H9 (cell line): Measurements from ENCODE around the gene DRICH1. TPM values are rescaled to one million over a fixed set of nuclear protein-coding genes. Genes with fewer than 3 reads are reported as not detected.

Source experiments
- DNase-seq: peaks from one replicate; pipeline ENCODE4 v3.0.0-alpha.2; 2017
- H2AFZ ChIP-seq: one replicate; pipeline ENCODE4 v1.6.1; 2013; ENCODE audit warnings: mild to moderate bottlenecking, low read length, control low read depth, moderate library complexity
- H2AK5ac ChIP-seq: 2 replicates; pipeline ENCODE4 v1.6.1; 2013; ENCODE audit warnings: low read length, control low read depth, mixed read lengths; ENCODE audit not compliant: insufficient read length
- H2BK120ac ChIP-seq: one replicate; pipeline ENCODE4 v1.6.1; 2013; ENCODE audit warnings: low read depth, mild to moderate bottlenecking, low read length, control low read depth, inconsistent platforms; ENCODE audit not compliant: poor library complexity, severe bottlenecking
- H2BK12ac ChIP-seq: 2 replicates; pipeline ENCODE4 v1.6.1; 2013; ENCODE audit warnings: low read length, control low read depth, mixed read lengths, low read depth; ENCODE audit not compliant: insufficient read length
- H2BK15ac ChIP-seq: 2 replicates; pipeline ENCODE4 v1.6.1; 2013; ENCODE audit warnings: low read depth, low read length, control low read depth
- H2BK20ac ChIP-seq: one replicate; pipeline ENCODE4 v1.6.1; 2013; ENCODE audit warnings: low read depth, mild to moderate bottlenecking, low read length, control low read depth, inconsistent platforms; ENCODE audit not compliant: poor library complexity, severe bottlenecking
- H2BK5ac ChIP-seq: 2 replicates; pipeline ENCODE4 v1.6.1; 2013; ENCODE audit warnings: low read length, control low read depth, mixed read lengths; ENCODE audit not compliant: insufficient read length
- H3K14ac ChIP-seq: 2 replicates; pipeline ENCODE4 v1.6.1; 2013; ENCODE audit warnings: low read length, control low read depth; ENCODE audit not compliant: insufficient read depth
- H3K18ac ChIP-seq: 2 replicates; pipeline ENCODE4 v1.6.1; 2013; ENCODE audit warnings: low read depth, mild to moderate bottlenecking, mixed read lengths, low read length, control low read depth; ENCODE audit not compliant: insufficient read length
- H3K23ac ChIP-seq: 2 replicates; pipeline ENCODE4 v1.6.1; 2013; ENCODE audit warnings: low read length, control low read depth, mixed read lengths, low read depth; ENCODE audit not compliant: insufficient read length
- H3K23me2 ChIP-seq: 2 replicates; pipeline ENCODE4 v1.6.1; 2013; ENCODE audit warnings: low read depth, mild to moderate bottlenecking, mixed read lengths, low read length, control low read depth; ENCODE audit not compliant: insufficient read length, poor library complexity, severe bottlenecking
- H3K27ac ChIP-seq: 2 replicates; pipeline ENCODE4 v1.5.1; 2013; ENCODE audit warnings: low read length, control low read depth, mixed read lengths, low read depth; ENCODE audit not compliant: insufficient read length
- H3K27me3 ChIP-seq: 2 replicates; pipeline ENCODE4 v1.6.1; 2013; ENCODE audit warnings: low read length, control low read depth, inconsistent platforms; ENCODE audit not compliant: insufficient read depth
- H3K4ac ChIP-seq: 2 replicates; pipeline ENCODE4 v1.6.1; 2013; ENCODE audit warnings: low read depth, mild to moderate bottlenecking, control low read depth, inconsistent platforms, low read length, moderate library complexity
- H3K4me1 ChIP-seq: 2 replicates; pipeline ENCODE4 v1.6.1; 2013; ENCODE audit warnings: low read length, control low read depth, inconsistent platforms; ENCODE audit not compliant: insufficient read depth
- H3K4me2 ChIP-seq: 2 replicates; pipeline ENCODE4 v1.6.1; 2013; ENCODE audit warnings: low read length, control low read depth, mixed read lengths; ENCODE audit not compliant: insufficient read length, insufficient read depth
- H3K56ac ChIP-seq: 2 replicates; pipeline ENCODE4 v1.6.1; 2013; ENCODE audit warnings: low read depth, mild to moderate bottlenecking, mixed read lengths, low read length, control low read depth; ENCODE audit not compliant: insufficient read length
- H3K79me1 ChIP-seq: 2 replicates; pipeline ENCODE4 v1.6.1; 2013; ENCODE audit warnings: low read depth, mild to moderate bottlenecking, moderate library complexity, low read length, control low read depth, inconsistent platforms; ENCODE audit not compliant: insufficient read depth, poor library complexity, severe bottlenecking
- H3K79me2 ChIP-seq: 2 replicates; pipeline ENCODE4 v1.6.1; 2013; ENCODE audit warnings: low read length, control low read depth, inconsistent platforms; ENCODE audit not compliant: insufficient read depth
- H3K9ac ChIP-seq: 2 replicates; pipeline ENCODE4 v1.6.1; 2013; ENCODE audit warnings: low read length, control low read depth, mixed read lengths; ENCODE audit not compliant: insufficient read length; ENCODE audit errors: extremely low read depth
- H3K9me3 ChIP-seq: one replicate; pipeline ENCODE4 v1.6.1; 2013; ENCODE audit warnings: low read depth, low read length, inconsistent platforms; ENCODE audit not compliant: control insufficient read depth
- H3T11ph ChIP-seq: one replicate; pipeline ENCODE4 v1.6.1; 2013; ENCODE audit warnings: mild to moderate bottlenecking, low read length, control low read depth, inconsistent platforms
- H4K20me1 ChIP-seq: one replicate; pipeline ENCODE4 v1.6.1; 2013; ENCODE audit not compliant: control insufficient read depth, insufficient read length, insufficient read depth
- H4K5ac ChIP-seq: 2 replicates; pipeline ENCODE4 v1.6.1; 2013; ENCODE audit warnings: low read depth, mild to moderate bottlenecking, mixed read lengths, low read length, control low read depth; ENCODE audit not compliant: insufficient read length
- H4K8ac ChIP-seq: replicated peaks from 2 replicates; pipeline ENCODE4 v1.6.1; 2013; ENCODE audit warnings: low read length, control low read depth, mixed read lengths, low read depth; ENCODE audit not compliant: insufficient read length
- H4K91ac ChIP-seq: 2 replicates; pipeline ENCODE4 v1.6.1; 2013; ENCODE audit warnings: low read depth, mild to moderate bottlenecking, moderate library complexity, mixed read lengths, low read length, control low read depth; ENCODE audit not compliant: insufficient read length
- H3K27ac Mint-ChIP-seq, 3 experiments: 2 replicates in 2 of 3; 3 replicates in 1 of 3; pipeline ENCODE4 v1.8.0; 2020 to 2021; ENCODE audit warnings: mixed read lengths in 3 of 3, mild to moderate bottlenecking in 1 of 3, moderate library complexity in 1 of 3
- H3K27me3 Mint-ChIP-seq: 2 replicates; pipeline ENCODE4 v1.8.0; 2021; ENCODE audit warnings: low read depth, mild to moderate bottlenecking, moderate library complexity, mixed read lengths
- H3K36me3 Mint-ChIP-seq, 3 experiments: 2 replicates in 2 of 3; 3 replicates in 1 of 3; pipeline ENCODE4 v1.8.0; 2020 to 2021; ENCODE audit warnings: low read depth in 3 of 3, mixed read lengths in 3 of 3; ENCODE audit not compliant: insufficient read depth in 1 of 3
- H3K4me1 Mint-ChIP-seq, 2 experiments: 2 replicates each; pipeline ENCODE4 v1.8.0; 2020; ENCODE audit warnings: mixed read lengths in 2 of 2
- H3K4me3 Mint-ChIP-seq, 2 experiments: 2 replicates in 1 of 2; 3 replicates in 1 of 2; pipeline ENCODE4 v1.8.0; 2020 to 2021; ENCODE audit warnings: mild to moderate bottlenecking in 2 of 2, mixed read lengths in 2 of 2, moderate library complexity in 1 of 2
- H3K9me3 Mint-ChIP-seq, 2 experiments: 2 replicates in 1 of 2; 3 replicates in 1 of 2; pipeline ENCODE4 v1.8.0; 2020; ENCODE audit warnings: mild to moderate bottlenecking in 2 of 2, mixed read lengths in 2 of 2, moderate library complexity in 1 of 2
- CTCF ChIP-seq: fragments of 200-600 bp; sonication (generic); conservative IDR thresholded peaks from 3 replicates; pipeline ENCODE4 v1.8.0; 2021; ENCODE audit warnings: antibody characterized with exemption, mild to moderate bottlenecking
- whole genome bisulfite sequencing: extraction: QIAGEN DNeasy Blood & Tissue Kit; methylation state at CpG from one replicate; pipeline ENCODE4 v1.1.7; 2013; ENCODE audit warnings: missing lambda C conversion rate, low lambda C conversion rate, mixed read lengths; ENCODE audit not compliant: insufficient read length; ENCODE audit errors: extremely low coverage; 5-methylcytosine and 5-hydroxymethylcytosine counted together
- total RNA-seq: library from RNA; stranded (reverse); gene quantifications from 2 replicates; pipeline ENCODE4 v1.2.1, GENCODE V29; 2021

DRICH1 gene
- total RNA-seq, 1 experiment from 2014 or later = not detected

- no peaks in the 10 kb centered on the region; the same call in 1 of the 2 replicates for H3K27me3 ChIP-seq
- no CpG with 5 or more reads among the region's 20 CpGs for WGBS
Measured at GRCh38 chr22:23606204-23607131, 25.7 kb downstream of the DRICH1 start.

More at GRCh38 chr22:23606204-23607131, 25.7 kb downstream of the DRICH1 start:
- H3K79me1 ChIP-seq = no peaks in the 10 kb centered on the region
- no peaks in the 10 kb centered on the region for H3K23me2 ChIP-seq
- H2BK12ac ChIP-seq = no peak overlapping the region
- DNase-seq = no peak
- H3K56ac ChIP-seq = no peak overlapping the region
- no peak overlapping the region for H3T11ph ChIP-seq
- no peak overlapping the region for H3K14ac ChIP-seq
- H3K79me2 ChIP-seq = no peaks in the 10 kb centered on the region
- H3K18ac ChIP-seq = no peak overlapping the region
- H3K9me3 Mint-ChIP-seq = no peaks in the 10 kb centered on the region
- no peak overlapping the region for H2BK120ac ChIP-seq
- no peak overlapping the region for H3K4ac ChIP-seq
- no peak overlapping the region for H4K91ac ChIP-seq
- no peak overlapping the region for H3K4me2 ChIP-seq
- H3K27me3 Mint-ChIP-seq = peaks cover 69% of the 10 kb centered on the region
- H3K4me3 Mint-ChIP-seq = no peak overlapping the region
- H4K20me1 ChIP-seq = no peaks in the 10 kb centered on the region
- no peak overlapping the region for H2BK20ac ChIP-seq
- H3K27ac Mint-ChIP-seq = no peak overlapping the region
- H3K27ac ChIP-seq = no peak overlapping the region
- no peak overlapping the region for H2BK5ac ChIP-seq
- H3K9ac ChIP-seq = no peak overlapping the region
- H2AK5ac ChIP-seq = no peak overlapping the region
- H3K9me3 ChIP-seq = no peaks in the 10 kb centered on the region
- TF ChIP-seq CTCF = no peak
- H3K36me3 Mint-ChIP-seq = no peaks in the 10 kb centered on the region; a peak in 1 of 7 replicates
- no peaks in the 10 kb centered on the region for H3K4me1 ChIP-seq
- no peak overlapping the region for H3K23ac ChIP-seq
- no peak overlapping the region for H4K8ac ChIP-seq
- no peak overlapping the region for H2BK15ac ChIP-seq
- H4K5ac ChIP-seq = no peak overlapping the region
- no peak overlapping the region for H2AFZ ChIP-seq
- no peaks in the 10 kb centered on the region for H3K4me1 Mint-ChIP-seq
